Measurements from ENCODE around the gene WDR1. TPM values are rescaled to one million over a fixed set of nuclear protein-coding genes. Genes with fewer than 3 reads are reported as not detected.

Gene WDR1
- total and polyA plus RNA-seq, 2 experiments from 2014 or later: 413 to 487 TPM

GRCh38 chr4:10078481-10079233 is 37.9 kb downstream of the WDR1 start:
- H4K20me1 ChIP-seq (ENCODE audit: insufficient read depth): no peaks in the 10 kb centered on the region
- no peak overlapping the region for H3K4me3 ChIP-seq
- H3K9me3 ChIP-seq (ENCODE audit: low read depth): no peaks in the 10 kb centered on the region
- no peak overlapping the region for H3K9ac ChIP-seq
- no peak overlapping the region for H2AFZ ChIP-seq
- no peak overlapping the region for H3K27ac ChIP-seq
- H3K79me2 ChIP-seq (ENCODE audit: insufficient read depth): peaks cover 70% of the 10 kb centered on the region
- DNase-seq: no peak
- H3K36me3 ChIP-seq (ENCODE audit: low read depth): peaks cover 94% of the 10 kb centered on the region
- no peaks in the 10 kb centered on the region for H3K27me3 ChIP-seq (replicated peaks; ENCODE audit: insufficient read depth)
- TF ChIP-seq EZH2 (IDR thresholded peaks at IDR 0.05; ENCODE audit: insufficient read depth, poor library complexity, severe bottlenecking) (no peak), EZH2phosphoT487 (IDR thresholded peaks at IDR 0.05; ENCODE audit: insufficient read depth, low read depth) (no peak)
- no peak overlapping the region for H3K4me2 ChIP-seq (ENCODE audit: unreplicated experiment)
- peaks cover 26% of the 10 kb centered on the region for H3F3A ChIP-seq (ENCODE audit: insufficient read depth)
- H3K4me1 ChIP-seq (ENCODE audit: insufficient read depth): no peaks in the 10 kb centered on the region
- in situ Hi-C loops (cut with MboI): no loop called here
- 92 to 93% methylated on average over 20 to 26 of the region's 26 CpGs for whole genome bisulfite sequencing, 2 experiments (ENCODE audit: low coverage in 1 of 2, low lambda C conversion rate in 2 of 2, missing lambda C conversion rate in 2 of 2)
- no peaks in the 10 kb centered on the region for H3K9me2 ChIP-seq (ENCODE audit: insufficient read depth)

GRCh38 chr4:10077483-10078335 is 38.9 kb downstream of the WDR1 start:
- 84 to 86% methylated on average over 38 of the region's 38 CpGs for WGBS, 2 experiments (ENCODE audit: low coverage in 1 of 2, low lambda C conversion rate in 2 of 2, missing lambda C conversion rate in 2 of 2)
- peaks cover 95% of the 10 kb centered on the region for H3K36me3 ChIP-seq (ENCODE audit: low read depth)
- no peaks in the 10 kb centered on the region for H3K27me3 ChIP-seq (replicated peaks; ENCODE audit: insufficient read depth)
- DNase-seq: peak; percentile 29
- no peak overlapping the region for H2AFZ ChIP-seq
- H3K9me3 ChIP-seq (ENCODE audit: low read depth): no peaks in the 10 kb centered on the region
- no peaks in the 10 kb centered on the region for H3K4me1 ChIP-seq (ENCODE audit: insufficient read depth)
- TF ChIP-seq EZH2 (IDR thresholded peaks at IDR 0.05; ENCODE audit: insufficient read depth, poor library complexity, severe bottlenecking) (no peak), EZH2phosphoT487 (IDR thresholded peaks at IDR 0.05; ENCODE audit: insufficient read depth, low read depth) (no peak)
- H3K79me2 ChIP-seq (ENCODE audit: insufficient read depth): peaks cover 65% of the 10 kb centered on the region
- H3K9me2 ChIP-seq (ENCODE audit: insufficient read depth): no peaks in the 10 kb centered on the region
- no peak overlapping the region for H3K4me3 ChIP-seq
- no peak overlapping the region for H3K9ac ChIP-seq
- H3K27ac ChIP-seq: no peak overlapping the region
- H3F3A ChIP-seq (ENCODE audit: insufficient read depth): peaks cover 36% of the 10 kb centered on the region
- H4K20me1 ChIP-seq (ENCODE audit: insufficient read depth): no peaks in the 10 kb centered on the region
- in situ Hi-C loops (cut with MboI): no loop called here
- H3K4me2 ChIP-seq (ENCODE audit: unreplicated experiment): no peak overlapping the region

GRCh38 chr4:10077076-10077475 is 39.5 kb downstream of the WDR1 start:
- Histone ChIP-seq H3K9me3 (ENCODE audit: low read depth) (no peaks in the 10 kb centered on the region), H2AFZ (no peak overlapping the region), H3K4me3 (no peak overlapping the region), H3K4me1 (ENCODE audit: insufficient read depth) (no peaks in the 10 kb centered on the region), H3K36me3 (ENCODE audit: low read depth) (peaks cover 95% of the 10 kb centered on the region), H3K27ac (no peak overlapping the region), H3K9ac (no peak overlapping the region), H3K79me2 (ENCODE audit: insufficient read depth) (peaks cover 58% of the 10 kb centered on the region), H4K20me1 (ENCODE audit: insufficient read depth) (no peaks in the 10 kb centered on the region), H3K27me3 (replicated peaks; ENCODE audit: insufficient read depth) (no peaks in the 10 kb centered on the region), H3K9me2 (ENCODE audit: insufficient read depth) (no peaks in the 10 kb centered on the region), H3F3A (ENCODE audit: insufficient read depth) (peaks cover 42% of the 10 kb centered on the region), H3K4me2 (ENCODE audit: unreplicated experiment) (no peak overlapping the region)
- in situ Hi-C loops (cut with MboI): no loop called here
- TF ChIP-seq EZH2 (IDR thresholded peaks at IDR 0.05; ENCODE audit: insufficient read depth, poor library complexity, severe bottlenecking) (no peak), EZH2phosphoT487 (IDR thresholded peaks at IDR 0.05; ENCODE audit: insufficient read depth, low read depth) (no peak)
- WGBS, 2 experiments (ENCODE audit: low coverage in 1 of 2, low lambda C conversion rate in 2 of 2, missing lambda C conversion rate in 2 of 2): 86 to 89% methylated on average over 8 to 9 of the region's 9 CpGs
- no peak for DNase-seq

- peaks cover 96% of the 10 kb centered on the region for H3K36me3 ChIP-seq (ENCODE audit: low read depth)
- DNase-seq: peak; percentile 34
- no peak overlapping the region for H3K4me3 ChIP-seq
- H3K4me1 ChIP-seq (ENCODE audit: insufficient read depth): no peaks in the 10 kb centered on the region
- no peaks in the 10 kb centered on the region for H3K9me3 ChIP-seq (ENCODE audit: low read depth)
- H3K27ac ChIP-seq: no peak overlapping the region
- H3F3A ChIP-seq (ENCODE audit: insufficient read depth): peaks cover 53% of the 10 kb centered on the region
- no peaks in the 10 kb centered on the region for H4K20me1 ChIP-seq (ENCODE audit: insufficient read depth)
- no peaks in the 10 kb centered on the region for H3K9me2 ChIP-seq (ENCODE audit: insufficient read depth)
- H3K9ac ChIP-seq: no peak overlapping the region
- no peak overlapping the region for H3K4me2 ChIP-seq (ENCODE audit: unreplicated experiment)
- TF ChIP-seq EZH2phosphoT487 (IDR thresholded peaks at IDR 0.05; ENCODE audit: insufficient read depth, low read depth) (no peak), EZH2 (IDR thresholded peaks at IDR 0.05; ENCODE audit: insufficient read depth, poor library complexity, severe bottlenecking) (no peak)
- WGBS, 2 experiments (ENCODE audit: low coverage in 1 of 2, low lambda C conversion rate in 2 of 2, missing lambda C conversion rate in 2 of 2): 79 to 87% methylated on average over 11 of the region's 11 CpGs
- H3K79me2 ChIP-seq (ENCODE audit: insufficient read depth): peaks cover 49% of the 10 kb centered on the region
- H2AFZ ChIP-seq: no peak overlapping the region
- H3K27me3 ChIP-seq (replicated peaks; ENCODE audit: insufficient read depth): no peaks in the 10 kb centered on the region
- in situ Hi-C loops (cut with MboI): no loop called here
Measured at GRCh38 chr4:10075953-10076391, 40.6 kb downstream of the WDR1 start.

Measured in GM23248 (cell line).